Upper lobe of left lung (tissue), 4 donors: ENCODE data around the gene ATP11A.

Experiments
- POLR2A ChIP-seq, 4 donors: fragments of 450-650 bp; IDR thresholded peaks; one replicate each; pipeline ENCODE4 v1.5.1; 2016 to 2017; ENCODE audit warnings: antibody characterized with exemption in 4 of 4, mild to moderate bottlenecking in 2 of 4
- POLR2AphosphoS5 ChIP-seq, 2 donors: sonication (generic); formaldehyde crosslinking; IDR thresholded peaks; one replicate each; pipeline ENCODE4 v1.5.1; 2017; ENCODE audit warnings: antibody characterized with exemption in 2 of 2

- no peak for TF ChIP-seq POLR2A (IDR thresholded peaks at IDR 0.05)
- TF ChIP-seq POLR2AphosphoS5 (IDR thresholded peaks at IDR 0.05): no peak
These were observed 14.7 kb downstream of the ATP11A start for GRCh38 chr13:112704308-112705145.
